Aorta (tissue), 5 donors: ENCODE results near the gene ADAMTS17. TPM values are rescaled to one million over a fixed set of nuclear protein-coding genes. Genes with fewer than 3 reads are reported as not detected.

Experiments
- ATAC-seq: fragments of 200-7000 bp; cut with Tn5 transposase; one replicate; pipeline ENCODE4 v1.9.1; 2022; ENCODE audit warnings: moderate library complexity; ENCODE audit not compliant: low FRiP score
- DNase-seq, 2 donors: peaks; one replicate each; pipeline ENCODE4 v3.0.0-alpha.2; 2020
- H3K27ac ChIP-seq, 2 donors: one replicate each; pipeline ENCODE4 v1.5.1; 2013; ENCODE audit warnings: low read length in 2 of 2, mild to moderate bottlenecking in 2 of 2, moderate library complexity in 2 of 2, control low read depth in 1 of 2, inconsistent platforms in 1 of 2, low read depth in 1 of 2
- H3K27me3 ChIP-seq, 2 donors: one replicate each; pipeline ENCODE4 v1.6.1; 2013; ENCODE audit warnings: control low read depth in 1 of 2, low read length in 1 of 2, mild to moderate bottlenecking in 1 of 2, moderate library complexity in 1 of 2; ENCODE audit not compliant: insufficient read depth in 2 of 2, control insufficient read depth in 1 of 2
- H3K36me3 ChIP-seq, 2 donors: one replicate each; pipeline ENCODE4 v1.6.1; 2013; ENCODE audit warnings: control low read depth in 1 of 2, low read length in 1 of 2, mild to moderate bottlenecking in 1 of 2; ENCODE audit not compliant: insufficient read depth in 2 of 2, control insufficient read depth in 1 of 2
- H3K4me1 ChIP-seq, 2 donors: one replicate each; pipeline ENCODE4 v1.6.1; 2013; ENCODE audit warnings: low read length in 2 of 2, control low read depth in 1 of 2, mild to moderate bottlenecking in 1 of 2, moderate library complexity in 1 of 2; ENCODE audit not compliant: insufficient read depth in 2 of 2, control insufficient read depth in 1 of 2
- H3K4me3 ChIP-seq, 2 donors: one replicate each; pipeline ENCODE4 v1.5.1; 2013; ENCODE audit warnings: low read length in 2 of 2, control low read depth in 1 of 2, mild to moderate bottlenecking in 1 of 2
- H3K9me3 ChIP-seq: one replicate; pipeline ENCODE4 v1.6.1; 2013; ENCODE audit warnings: mild to moderate bottlenecking, low read length; ENCODE audit not compliant: control insufficient read depth
- WGBS, 2 donors: extraction: QIAGEN DNeasy Blood & Tissue Kit; methylation state at CpG; one replicate each; pipeline ENCODE4 v1.1.7; 2013; 5-methylcytosine and 5-hydroxymethylcytosine counted together
- intact Hi-C, 2 donors: fragments of 100-400 bp; cut with DNase I; formaldehyde crosslinking; loops; one replicate each; pipeline versions ENCODE4 v1.14.2 to v1.15.0; 2022
- polyA plus RNA-seq, 2 donors: library from polyadenylated mRNA; stranded (reverse); fragments of 200-250 nt; gene quantifications; one replicate each; pipeline ENCODE4 v1.2.3, GENCODE V29; 2013
- total RNA-seq, 2 donors: library from RNA; stranded (reverse); fragmentation: NEBNext Ultra II Directional; extraction: Animal tissue kit (Norgen Biotek cat#: 25700); gene quantifications; one replicate each; pipeline ENCODE4 v1.2.1, GENCODE V29; 2021
- donor health status: healthy with polysubstance abuse.
- donor health status: Bipolar disorder and iron deficiency.
- donor health status: DM: no; HTN: no; CAD: no.
- donor health status: DM: no; HTN: no; CAD: no.
- donor health status: DM: yes; HTN: yes; CAD: no.

Gene ADAMTS17
- total and polyA plus RNA-seq, 4 donors = 0.41 to 4.2 (median 1.8) TPM; not detected in 1

- ATAC-seq (no peak), DNase-seq (no peak)
- H3K4me1 ChIP-seq = no peaks in the 10 kb centered on the region
- WGBS, 2 donors = 95 to 97% methylated on average over 21 of the region's 21 CpGs
- intact Hi-C loops = no loop called here
- no peak overlapping the region for H3K27ac ChIP-seq
- no peaks in the 10 kb centered on the region for H3K27me3 ChIP-seq
- H3K36me3 ChIP-seq = no peaks in the 10 kb centered on the region
- H3K9me3 ChIP-seq = no peaks in the 10 kb centered on the region
- no peak overlapping the region for H3K4me3 ChIP-seq
Observed at GRCh38 chr15:100193277-100193860, 148.4 kb downstream of the ADAMTS17 start.

GRCh38 chr15:100192097-100193080 is 149.4 kb downstream of the ADAMTS17 start:
- no peak for ATAC-seq

DNA sequence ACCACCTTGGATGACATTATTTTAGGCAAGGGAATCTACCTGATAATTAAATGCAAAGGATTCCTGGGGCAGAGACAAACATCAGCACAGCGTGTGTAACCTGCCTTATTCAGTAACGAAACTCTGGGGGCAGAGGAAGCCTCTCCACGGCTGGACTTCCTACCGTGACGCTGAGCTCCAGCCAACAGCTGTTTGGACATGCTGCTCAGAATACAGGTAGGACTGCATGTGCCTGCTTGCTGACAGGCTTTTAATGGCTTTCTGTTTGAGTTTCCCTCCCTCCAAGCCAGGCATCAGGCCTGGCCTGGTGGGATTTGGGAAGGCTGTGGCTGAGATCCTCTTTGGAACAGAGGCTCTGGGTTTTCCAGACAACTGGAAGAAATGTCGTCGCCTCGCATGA is 150.6 kb downstream of the ADAMTS17 start:
- WGBS, 2 donors = 87 to 89% methylated on average over 8 of the region's 8 CpGs
- H3K27ac ChIP-seq = no peak overlapping the region
- no peaks in the 10 kb centered on the region for H3K27me3 ChIP-seq
- DNase-seq (no peak), ATAC-seq (no peak)
- H3K9me3 ChIP-seq = no peaks in the 10 kb centered on the region
- H3K36me3 ChIP-seq = no peaks in the 10 kb centered on the region
- no peak overlapping the region for H3K4me3 ChIP-seq
- no peaks in the 10 kb centered on the region for H3K4me1 ChIP-seq
- intact Hi-C loops = no loop called here

More at GRCh38 chr15:100192097-100193080, 149.4 kb downstream of the ADAMTS17 start:
- no peak for DNase-seq
- H3K27me3 ChIP-seq = no peaks in the 10 kb centered on the region
- WGBS, 2 donors = 87 to 88% methylated on average over 14 of the region's 14 CpGs
- no peak overlapping the region for H3K27ac ChIP-seq
- no peaks in the 10 kb centered on the region for H3K36me3 ChIP-seq
- H3K4me3 ChIP-seq = no peak overlapping the region
- H3K9me3 ChIP-seq = no peaks in the 10 kb centered on the region
- intact Hi-C loops = no loop called here
- H3K4me1 ChIP-seq = no peaks in the 10 kb centered on the region

- no peak for DNase-seq
- no peak for ATAC-seq
- 88 to 91% methylated on average over 8 of the region's 8 CpGs for WGBS, 2 donors
- Histone ChIP-seq H3K27ac (no peak overlapping the region), H3K27me3 (no peaks in the 10 kb centered on the region), H3K9me3 (no peaks in the 10 kb centered on the region), H3K4me3 (no peak overlapping the region), H3K4me1 (no peaks in the 10 kb centered on the region), H3K36me3 (no peaks in the 10 kb centered on the region)
- intact Hi-C loops = no loop called here
Observed at GRCh38 chr15:100190675-100191074, 151.1 kb downstream of the ADAMTS17 start.

GRCh38 chr15:100189849-100190248 is 151.9 kb downstream of the ADAMTS17 start:
- no peak overlapping the region for H3K4me3 ChIP-seq
- no peaks in the 10 kb centered on the region for H3K4me1 ChIP-seq
- ATAC-seq = no peak
- DNase-seq = peak in 1 of 2 donors; percentile 32
- H3K27me3 ChIP-seq = no peaks in the 10 kb centered on the region
- 90% methylated on average over 4 of the region's 4 CpGs for WGBS, 2 donors
- intact Hi-C loops = no loop called here
- no peak overlapping the region for H3K27ac ChIP-seq
- H3K36me3 ChIP-seq = no peaks in the 10 kb centered on the region
- no peaks in the 10 kb centered on the region for H3K9me3 ChIP-seq

- no peaks in the 10 kb centered on the region for H3K9me3 ChIP-seq
- H3K27ac ChIP-seq = no peak overlapping the region
- no peaks in the 10 kb centered on the region for H3K4me1 ChIP-seq
- intact Hi-C loops = no loop called here
- DNase-seq (peak in 1 of 2 donors; percentile 9), ATAC-seq (no peak)
- no peaks in the 10 kb centered on the region for H3K36me3 ChIP-seq
- WGBS, 2 donors = 92 to 93% methylated on average over 6 of the region's 6 CpGs
- H3K27me3 ChIP-seq = no peaks in the 10 kb centered on the region
- H3K4me3 ChIP-seq = no peak overlapping the region
Observed at GRCh38 chr15:100189319-100189718, 152.5 kb downstream of the ADAMTS17 start.

DNA sequence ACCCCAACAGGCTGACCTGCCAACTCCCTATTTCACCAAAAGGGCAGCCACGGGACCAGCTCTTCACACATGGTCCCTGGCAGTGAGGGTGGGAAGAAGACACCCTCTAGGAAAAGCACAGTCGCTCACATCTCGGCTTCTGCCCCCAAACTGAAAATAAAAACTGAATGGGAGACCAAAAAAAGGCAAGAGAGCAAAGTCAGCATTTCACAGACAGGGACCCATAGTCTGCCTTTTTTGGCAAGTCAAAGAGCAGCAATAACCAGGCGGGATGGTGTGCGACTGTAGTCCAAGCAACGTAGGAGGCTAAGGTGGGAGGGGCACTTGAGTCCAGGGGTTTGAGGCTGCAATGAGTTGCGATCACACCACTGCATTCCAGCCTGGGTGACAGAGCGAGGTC is 154.1 kb downstream of the ADAMTS17 start:
- H3K36me3 ChIP-seq = no peaks in the 10 kb centered on the region
- H3K27me3 ChIP-seq = no peaks in the 10 kb centered on the region
- H3K9me3 ChIP-seq = no peaks in the 10 kb centered on the region
- DNase-seq = no peak
- WGBS, 2 donors = 97% methylated on average over 8 of the region's 8 CpGs
- ATAC-seq = no peak
- H3K27ac ChIP-seq = no peak overlapping the region
- intact Hi-C loops = no loop called here
- H3K4me1 ChIP-seq = no peaks in the 10 kb centered on the region
- H3K4me3 ChIP-seq = no peak overlapping the region

- H3K4me3 ChIP-seq = no peak overlapping the region
- H3K27me3 ChIP-seq = no peaks in the 10 kb centered on the region
- no peaks in the 10 kb centered on the region for H3K4me1 ChIP-seq
- H3K9me3 ChIP-seq = no peaks in the 10 kb centered on the region
- ATAC-seq (no peak), DNase-seq (no peak)
- H3K36me3 ChIP-seq = no peaks in the 10 kb centered on the region
- intact Hi-C loops = no loop called here
- 91 to 92% methylated on average over 6 of the region's 6 CpGs for WGBS, 2 donors
- H3K27ac ChIP-seq = no peak overlapping the region
Observed at GRCh38 chr15:100186960-100187359, 154.8 kb downstream of the ADAMTS17 start.

- H3K9me3 ChIP-seq = no peaks in the 10 kb centered on the region
- no peak overlapping the region for H3K27ac ChIP-seq
- H3K4me3 ChIP-seq = no peak overlapping the region
- H3K27me3 ChIP-seq = no peaks in the 10 kb centered on the region
- ATAC-seq (no peak), DNase-seq (no peak)
- intact Hi-C loops = no loop called here
- WGBS, 2 donors = 97% methylated on average over 5 of the region's 5 CpGs
- no peaks in the 10 kb centered on the region for H3K36me3 ChIP-seq
- H3K4me1 ChIP-seq = no peaks in the 10 kb centered on the region
Observed at GRCh38 chr15:100186366-100186765, 155.4 kb downstream of the ADAMTS17 start.
